Sciatic nerve (tissue), 2 donors: Measurements from ENCODE around the gene PPM1H. TPM values are rescaled to one million over a fixed set of nuclear protein-coding genes. Genes with fewer than 3 reads are reported as not detected.
A peak's percentile ranks its signal among the peaks of the same experiment; 100 is the strongest.
"Not testable (repeated sequence)": the region's sequence is repeated elsewhere in the genome, so short reads cannot be mapped to it uniquely, and the experiment has no call there.

Experiments used
- ATAC-seq: fragments of 200-7000 bp; cut with Tn5 transposase; one replicate; pipeline ENCODE4 v1.9.1; 2020; ENCODE audit warnings: mild to moderate bottlenecking, moderate library complexity
- DNase-seq: peaks from one replicate; pipeline ENCODE4 v3.0.0-alpha.2; 2020; ENCODE audit warnings: low spot score
- intact Hi-C: fragments of 100-400 bp; cut with DNase I; formaldehyde crosslinking; loops from one replicate; pipeline ENCODE4 v1.14.2; 2022
- total RNA-seq: library from RNA; stranded (reverse); fragmentation: NEBNext Ultra II Directional; extraction: Animal tissue kit (Norgen Biotek cat#: 25700); gene quantifications from one replicate; pipeline ENCODE4 v1.2.1, GENCODE V29; 2021
- donor health status: DM: no; HTN: no; CAD: no.
- donor health status: DM: no; HTN: no; CAD: no.

The PPM1H gene, protein sequence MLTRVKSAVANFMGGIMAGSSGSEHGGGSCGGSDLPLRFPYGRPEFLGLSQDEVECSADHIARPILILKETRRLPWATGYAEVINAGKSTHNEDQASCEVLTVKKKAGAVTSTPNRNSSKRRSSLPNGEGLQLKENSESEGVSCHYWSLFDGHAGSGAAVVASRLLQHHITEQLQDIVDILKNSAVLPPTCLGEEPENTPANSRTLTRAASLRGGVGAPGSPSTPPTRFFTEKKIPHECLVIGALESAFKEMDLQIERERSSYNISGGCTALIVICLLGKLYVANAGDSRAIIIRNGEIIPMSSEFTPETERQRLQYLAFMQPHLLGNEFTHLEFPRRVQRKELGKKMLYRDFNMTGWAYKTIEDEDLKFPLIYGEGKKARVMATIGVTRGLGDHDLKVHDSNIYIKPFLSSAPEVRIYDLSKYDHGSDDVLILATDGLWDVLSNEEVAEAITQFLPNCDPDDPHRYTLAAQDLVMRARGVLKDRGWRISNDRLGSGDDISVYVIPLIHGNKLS
- 12.3 TPM for total RNA-seq

DNA sequence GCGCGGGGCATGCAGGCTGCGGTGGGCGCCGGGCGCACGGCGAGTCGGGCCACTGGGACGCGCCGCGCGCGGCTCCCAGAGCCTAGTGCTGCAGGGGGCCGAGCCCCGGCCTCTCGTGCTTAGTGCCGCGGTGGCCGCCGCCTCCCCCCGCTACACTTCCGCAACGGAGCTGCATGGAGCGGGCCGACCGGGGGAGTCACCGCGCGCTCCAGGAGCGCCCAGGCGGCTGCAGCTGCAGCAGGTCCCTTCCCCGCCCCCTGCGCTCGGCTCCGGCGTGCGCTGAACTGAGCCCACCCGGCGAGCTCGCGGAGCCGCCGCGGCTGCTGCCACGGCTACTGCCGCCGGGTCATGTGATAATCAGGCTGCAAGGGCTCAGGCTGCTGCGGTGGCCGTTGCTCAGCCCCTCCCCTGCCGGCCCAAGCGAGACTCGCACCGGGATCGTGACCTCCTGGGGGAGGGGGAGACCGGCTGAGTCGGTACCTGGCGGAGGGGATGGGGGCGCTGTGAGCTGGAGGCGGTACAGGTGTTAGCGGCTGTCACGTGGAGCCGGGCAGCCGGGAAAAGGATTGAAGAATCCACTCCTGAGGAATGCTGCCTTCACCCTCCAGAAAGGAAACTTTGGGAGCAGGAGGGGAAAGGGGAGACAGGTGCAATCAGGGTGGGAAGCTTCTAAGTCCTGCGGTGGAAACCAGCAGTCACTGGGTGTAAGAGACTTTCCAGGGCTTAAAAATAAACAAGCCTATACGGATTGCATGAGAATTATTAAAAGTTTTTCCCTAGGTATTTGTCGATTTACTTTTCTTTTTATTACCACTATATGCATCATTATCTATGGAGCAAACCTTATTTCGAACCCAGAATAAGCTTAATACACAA lies at the start of gene PPM1H:
Gene PPM1H (minus strand): TSS at position 352 of the 876 bp plus-strand sequence. CDS start 414 bp downstream, outside the sequence.
- intact Hi-C loops = no loop called here
- ATAC-seq (peak; percentile 79), DNase-seq (peak; percentile 65)

DNA sequence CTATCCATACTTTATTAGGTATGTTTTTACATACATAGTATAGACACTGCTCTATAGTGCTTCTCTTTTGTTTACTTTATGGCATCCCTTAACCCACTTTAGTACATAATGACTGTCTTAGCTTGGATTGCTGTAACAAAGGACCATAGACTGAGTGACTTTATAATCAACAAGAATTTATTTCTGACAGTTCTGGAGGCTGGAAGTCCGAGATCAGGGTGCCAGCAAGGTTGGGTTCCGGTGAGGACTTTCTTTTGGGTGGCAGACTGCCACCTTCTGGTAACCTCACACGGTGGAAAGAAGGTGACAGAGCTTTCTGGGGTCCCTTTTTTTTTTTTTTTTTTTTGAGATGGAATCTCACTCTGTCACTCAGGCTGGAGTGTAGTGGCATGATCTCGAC lies 48.6 kb upstream of the PPM1H start:
- no peak for DNase-seq
- intact Hi-C loops = no loop called here
- ATAC-seq = no peak

DNA sequence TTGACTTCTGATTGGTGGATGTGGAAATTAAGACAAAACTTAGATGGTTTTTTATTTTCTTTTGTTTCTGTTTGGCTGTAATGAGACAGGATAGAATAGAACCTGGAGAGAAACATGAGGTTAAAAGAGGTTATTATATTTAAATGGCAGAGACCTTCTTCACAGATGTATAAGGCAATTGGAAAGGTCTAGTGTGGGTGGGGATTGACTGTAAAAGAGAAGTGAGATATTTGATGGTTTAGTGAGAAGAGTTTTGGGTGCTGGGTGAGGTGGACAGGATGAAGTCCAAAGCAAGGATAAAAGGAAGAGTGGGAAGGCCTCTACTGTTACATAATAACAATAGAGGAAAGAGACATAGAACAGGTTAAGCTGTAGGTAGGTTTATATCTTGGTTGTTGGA lies 43.8 kb upstream of the PPM1H start:
- intact Hi-C loops = no loop called here
- DNase-seq (no peak), ATAC-seq (no peak)

DNA sequence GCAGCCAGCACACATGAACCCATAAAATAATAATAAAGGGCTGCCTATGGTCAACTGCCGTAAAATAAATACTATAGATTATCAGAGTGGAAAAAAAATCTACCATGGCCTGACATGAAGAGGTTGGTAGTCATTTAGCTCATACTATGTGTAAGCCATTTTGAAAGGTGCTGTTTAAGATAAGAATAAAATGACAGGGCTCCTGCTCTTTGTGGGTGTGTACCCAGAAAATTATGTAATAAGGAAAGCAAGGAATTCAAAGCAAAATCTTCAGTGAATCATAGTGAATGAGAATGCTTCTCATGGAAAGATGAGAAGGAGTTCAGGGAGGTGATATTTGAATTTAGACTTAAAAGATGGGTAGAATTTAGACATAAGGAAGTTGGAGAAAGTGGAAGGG lies 42.9 kb upstream of the PPM1H start:
- ATAC-seq = no peak
- intact Hi-C loops = no loop called here
- no peak for DNase-seq

DNA sequence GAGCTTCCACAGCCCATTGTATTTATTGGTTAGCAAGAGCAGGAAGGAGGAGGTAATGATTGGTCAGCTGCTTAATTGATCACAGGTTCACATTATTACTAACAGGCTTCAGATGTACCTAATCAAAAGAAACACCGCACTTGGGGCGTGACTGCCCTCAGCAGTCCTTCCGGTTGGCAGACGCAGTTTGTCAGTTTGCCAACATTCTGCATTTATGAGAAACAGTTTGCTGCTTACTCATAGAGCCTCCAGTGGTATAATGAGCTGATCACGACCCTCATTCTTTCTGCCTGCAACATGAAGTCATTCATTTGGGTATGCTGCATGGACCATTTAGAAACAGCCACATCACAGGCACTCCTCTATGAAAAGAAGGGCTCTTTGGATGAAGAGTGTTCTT lies 42.5 kb upstream of the PPM1H start:
- DNase-seq (no peak), ATAC-seq (no peak)
- intact Hi-C loops = no loop called here

DNA sequence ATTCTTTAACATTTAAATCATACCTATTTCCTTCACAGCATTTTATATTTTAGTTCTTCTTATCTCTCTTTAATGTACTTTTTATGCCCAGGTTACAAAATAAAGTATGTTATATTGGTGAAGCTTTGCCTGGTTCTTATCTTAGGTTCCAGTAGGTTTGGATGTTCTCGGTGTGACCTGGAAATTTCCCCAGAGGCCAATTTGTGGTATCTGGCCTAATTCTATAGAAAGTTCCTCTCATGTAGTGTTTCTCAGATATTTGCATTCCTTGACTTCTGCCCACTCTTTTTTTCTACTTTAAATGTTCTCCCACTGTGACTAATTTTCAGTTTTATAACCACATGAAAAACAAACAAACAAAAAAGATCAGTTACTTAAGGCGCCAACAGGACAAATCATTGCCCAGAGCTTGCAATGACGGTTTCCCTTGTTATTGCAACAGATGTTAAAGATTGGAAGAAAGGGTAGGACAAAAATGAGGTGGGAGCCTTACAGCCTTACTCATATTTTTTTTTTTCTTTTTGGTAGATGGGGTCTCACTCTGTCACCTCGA lies 41.2 kb upstream of the PPM1H start:
- DNase-seq (no peak), ATAC-seq (no peak)
- intact Hi-C loops = no loop called here

DNA sequence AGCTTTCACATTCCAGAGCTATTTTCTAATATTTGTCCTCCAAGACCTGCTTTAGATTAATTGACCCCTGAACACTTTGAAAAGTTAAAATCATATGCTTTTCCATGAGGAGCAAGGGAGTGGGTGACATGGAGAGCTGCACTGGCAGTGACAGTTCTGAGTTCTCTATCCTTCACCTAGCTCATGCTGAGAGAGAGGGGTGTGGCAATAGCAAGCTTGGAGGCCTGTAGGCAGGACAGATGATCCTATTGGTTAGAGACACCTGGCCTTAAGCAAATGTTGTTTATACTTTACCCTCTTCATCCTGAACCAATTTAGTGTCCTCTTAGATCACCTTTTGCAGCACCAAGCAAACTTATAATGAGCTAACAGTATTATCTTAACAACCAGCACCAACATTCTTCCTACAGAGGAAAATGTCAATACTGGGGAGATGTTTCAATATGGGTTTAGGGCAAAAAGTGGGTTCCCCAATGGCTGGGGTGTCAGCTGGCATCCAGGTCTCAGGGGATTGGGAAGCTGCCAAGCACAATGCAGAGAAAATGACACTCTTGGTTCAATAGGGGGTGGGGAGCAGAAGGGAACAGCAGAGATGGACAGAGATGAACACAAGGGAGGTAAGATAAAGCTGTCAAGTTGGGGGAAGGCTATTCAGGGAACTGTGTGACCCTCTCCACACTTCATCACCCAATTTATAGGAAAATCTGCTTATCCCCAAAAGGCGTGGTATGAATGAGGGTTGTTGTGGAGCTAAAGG lies 37.0 kb upstream of the PPM1H start:
- no peak for ATAC-seq
- intact Hi-C loops = no loop called here
- DNase-seq = no peak

DNA sequence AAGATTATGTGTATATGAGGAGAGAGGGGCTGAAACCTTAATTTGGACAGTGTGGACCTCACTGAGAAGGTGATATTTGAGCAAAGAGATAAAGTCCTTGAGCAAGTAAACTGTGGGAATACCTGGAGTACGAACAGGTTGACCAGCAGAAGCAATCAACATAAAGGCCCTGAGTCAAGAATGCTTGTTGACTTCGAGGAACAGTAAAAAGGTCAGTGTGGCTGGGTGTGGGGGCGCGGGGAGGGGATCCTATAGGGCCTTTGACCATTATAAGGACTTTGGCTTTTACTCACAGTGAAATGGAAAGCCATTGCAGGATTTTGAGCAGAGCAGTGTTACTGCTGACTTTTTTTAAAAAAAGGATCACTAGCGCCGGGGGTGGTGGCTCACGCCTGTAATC lies 34.7 kb upstream of the PPM1H start:
- ATAC-seq = no peak
- DNase-seq = no peak
- intact Hi-C loops = no loop called here

DNA sequence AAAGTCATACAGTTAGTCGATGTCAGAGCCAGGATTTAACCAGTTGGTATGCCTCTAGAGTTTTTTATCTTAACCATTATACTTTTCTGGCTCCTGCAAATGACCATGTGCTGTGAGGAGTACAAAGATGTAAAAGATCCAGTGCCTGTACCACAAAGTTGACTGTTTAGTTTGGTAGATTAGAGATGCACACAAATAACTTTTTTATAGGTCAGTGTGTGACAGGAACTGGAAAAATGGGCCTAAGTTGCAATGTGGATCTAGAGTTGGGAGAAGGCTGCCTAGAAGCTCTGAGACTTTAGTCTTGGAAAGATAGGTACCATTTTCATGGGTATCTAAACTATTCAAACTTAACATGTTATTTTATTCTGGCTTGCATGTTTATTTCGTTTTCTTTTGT lies 32.8 kb upstream of the PPM1H start:
- intact Hi-C loops = no loop called here
- DNase-seq (no peak), ATAC-seq (no peak)

DNA sequence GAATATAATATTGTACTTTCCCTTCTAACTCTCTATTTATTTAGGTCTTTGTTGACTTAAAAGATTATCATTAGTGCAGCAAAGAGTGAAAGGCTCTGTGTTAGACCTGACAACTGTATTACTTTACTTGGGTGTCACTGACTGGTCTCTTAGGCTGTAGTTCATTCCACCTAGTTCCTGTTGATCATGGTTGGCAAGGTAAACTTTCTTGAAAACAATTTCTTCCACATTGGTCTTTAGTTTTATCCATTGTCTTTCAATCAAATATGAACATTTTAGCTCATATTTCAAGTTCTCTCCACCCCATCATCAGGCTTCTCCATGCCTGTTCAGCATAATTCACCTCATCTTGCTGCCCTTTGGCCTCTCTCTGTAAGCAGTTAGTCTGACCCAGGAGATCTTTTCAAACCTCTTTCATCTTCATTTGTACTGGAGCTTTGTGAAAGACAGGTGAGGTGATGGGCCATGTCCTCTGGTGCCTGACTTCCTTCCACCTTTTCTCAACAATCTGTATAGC lies 32.1 kb upstream of the PPM1H start:
- ATAC-seq (no peak), DNase-seq (no peak)
- intact Hi-C loops = no loop called here

DNA sequence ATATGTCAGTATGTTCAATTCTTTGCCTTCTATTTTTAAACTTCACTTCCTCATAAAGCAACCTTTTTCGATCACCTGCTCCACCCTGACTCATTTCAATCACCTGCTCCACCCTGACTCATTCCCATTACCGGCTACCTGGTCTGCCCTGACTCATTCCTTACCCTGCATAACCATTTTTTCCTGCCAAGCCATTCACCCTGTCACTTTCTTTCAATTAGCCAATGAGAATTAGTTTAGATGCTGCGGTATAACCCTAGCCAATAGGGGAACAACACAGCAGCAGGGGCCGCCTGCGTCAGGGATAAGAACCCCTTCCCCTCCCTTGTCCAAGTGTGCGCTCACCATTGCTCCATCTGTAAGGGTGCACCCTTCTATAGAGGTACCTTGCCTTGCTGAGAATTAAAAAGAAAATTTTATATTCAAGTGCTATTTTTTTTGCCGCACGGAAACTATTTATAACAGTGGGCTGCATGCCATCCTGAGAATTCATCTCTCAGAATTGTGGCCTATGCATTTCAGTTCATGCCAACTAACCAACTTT lies 31.6 kb upstream of the PPM1H start:
- ATAC-seq = not testable (repeated sequence)

DNA sequence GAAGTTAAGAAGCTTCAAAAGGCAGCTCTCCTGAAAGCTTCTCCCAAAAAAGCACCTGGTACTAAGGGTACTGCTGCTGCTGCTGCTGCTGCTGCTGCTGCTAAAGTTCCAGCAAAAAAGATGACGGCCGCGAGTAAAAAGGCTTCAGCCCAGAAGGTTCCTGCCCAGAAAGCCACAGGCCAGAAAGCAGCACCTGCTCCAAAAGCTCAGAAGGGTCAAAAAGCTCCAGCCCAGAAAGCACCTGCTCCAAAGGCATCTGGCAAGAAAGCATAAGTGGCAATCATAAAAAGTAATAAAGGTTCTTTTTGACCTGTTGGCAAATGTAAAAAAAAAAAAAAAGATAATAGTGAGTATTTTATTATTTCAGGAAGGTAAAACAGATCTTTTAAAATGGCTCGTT lies 30.8 kb upstream of the PPM1H start:
- ATAC-seq, intact Hi-C loops: not testable (repeated sequence)

More for the DNA sequence above, 31.6 kb upstream of the PPM1H start:
- intact Hi-C loops, DNase-seq: not testable (repeated sequence)

DNA sequence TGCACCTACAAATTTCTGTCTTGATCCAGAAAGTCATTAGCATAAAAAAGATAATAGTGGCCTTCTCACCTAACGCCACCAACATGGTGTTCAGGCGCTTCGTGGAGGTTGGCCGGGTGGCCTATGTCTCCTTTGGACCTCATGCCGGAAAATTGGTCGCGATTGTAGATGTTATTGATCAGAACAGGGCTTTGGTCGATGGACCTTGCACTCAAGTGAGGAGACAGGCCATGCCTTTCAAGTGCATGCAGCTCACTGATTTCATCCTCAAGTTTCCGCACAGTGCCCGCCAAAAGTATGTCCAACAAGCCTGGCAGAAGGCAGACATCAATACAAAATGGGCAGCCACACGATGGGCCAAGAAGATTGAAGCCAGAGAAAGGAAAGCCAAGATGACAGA lies 30.3 kb upstream of the PPM1H start:
- intact Hi-C loops, ATAC-seq, DNase-seq: not testable (repeated sequence)

More for the DNA sequence above, 30.8 kb upstream of the PPM1H start:
- DNase-seq = not testable (repeated sequence)

DNA sequence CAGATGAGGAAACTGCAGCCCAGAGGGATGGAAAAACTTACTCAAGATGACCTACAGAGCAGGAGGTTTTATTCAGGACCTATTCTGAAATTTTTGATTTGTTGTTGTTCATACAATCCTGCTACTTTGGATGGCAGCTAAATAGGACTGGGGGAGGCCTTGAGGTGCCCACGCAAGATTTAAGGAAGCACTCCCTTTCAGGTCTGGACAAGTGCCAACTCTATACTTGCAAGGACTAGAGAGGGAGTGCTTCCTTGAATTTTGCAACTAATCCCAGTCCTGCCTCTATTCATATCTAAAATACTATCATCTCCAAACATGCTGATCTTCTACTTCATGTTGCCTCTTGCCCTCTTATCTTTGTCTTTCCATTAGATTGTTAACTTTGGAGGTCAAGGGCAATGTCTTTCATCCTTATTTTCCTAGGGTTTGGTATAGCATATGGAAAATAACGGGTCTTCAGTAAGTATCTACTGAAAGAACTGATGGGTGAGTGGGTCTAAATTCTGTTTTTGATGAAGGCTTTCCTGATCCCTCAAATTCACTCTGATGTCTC lies 28.6 kb upstream of the PPM1H start:
- no peak for ATAC-seq
- intact Hi-C loops = no loop called here
- no peak for DNase-seq

DNA sequence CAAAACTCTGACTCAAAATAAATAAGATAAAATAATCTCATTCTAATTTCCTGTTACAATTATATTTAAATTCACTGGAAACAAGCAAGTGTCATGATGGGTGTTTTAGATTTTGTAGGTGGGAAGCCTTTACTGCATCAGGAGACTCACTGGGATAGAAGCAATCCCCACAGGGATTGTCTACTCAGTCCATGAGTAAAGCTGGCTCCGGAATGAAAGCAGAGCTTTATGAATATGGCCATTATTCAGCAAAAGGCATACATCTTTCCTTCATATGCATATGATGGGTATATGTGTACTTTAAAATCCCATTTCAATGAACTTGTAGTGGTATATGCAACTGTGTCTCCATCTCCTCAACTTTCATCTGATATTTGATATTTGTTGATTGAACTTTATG lies 25.4 kb upstream of the PPM1H start:
- intact Hi-C loops = no loop called here
- DNase-seq = no peak
- no peak for ATAC-seq

DNA sequence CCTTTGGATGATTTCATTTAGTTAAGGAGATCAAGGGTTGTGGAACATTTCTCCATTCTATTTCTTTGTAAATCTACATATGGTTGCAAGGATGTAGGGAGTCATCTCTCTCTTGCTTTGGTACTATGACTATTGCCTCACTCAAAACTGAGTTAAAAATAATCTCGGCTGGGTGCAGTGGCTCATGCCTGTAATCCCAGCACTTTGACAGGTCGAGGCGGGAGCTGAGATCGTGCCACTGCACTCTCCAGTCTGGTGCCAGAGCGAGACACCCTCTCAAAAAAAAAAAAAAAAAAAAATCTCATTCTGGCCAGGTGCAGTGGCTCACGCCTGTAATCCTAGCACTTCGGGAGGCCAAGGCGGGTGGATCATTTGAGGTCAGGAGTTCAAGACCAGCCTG lies 24.8 kb upstream of the PPM1H start:
- no peak for DNase-seq
- no peak for ATAC-seq
- intact Hi-C loops = no loop called here

DNA sequence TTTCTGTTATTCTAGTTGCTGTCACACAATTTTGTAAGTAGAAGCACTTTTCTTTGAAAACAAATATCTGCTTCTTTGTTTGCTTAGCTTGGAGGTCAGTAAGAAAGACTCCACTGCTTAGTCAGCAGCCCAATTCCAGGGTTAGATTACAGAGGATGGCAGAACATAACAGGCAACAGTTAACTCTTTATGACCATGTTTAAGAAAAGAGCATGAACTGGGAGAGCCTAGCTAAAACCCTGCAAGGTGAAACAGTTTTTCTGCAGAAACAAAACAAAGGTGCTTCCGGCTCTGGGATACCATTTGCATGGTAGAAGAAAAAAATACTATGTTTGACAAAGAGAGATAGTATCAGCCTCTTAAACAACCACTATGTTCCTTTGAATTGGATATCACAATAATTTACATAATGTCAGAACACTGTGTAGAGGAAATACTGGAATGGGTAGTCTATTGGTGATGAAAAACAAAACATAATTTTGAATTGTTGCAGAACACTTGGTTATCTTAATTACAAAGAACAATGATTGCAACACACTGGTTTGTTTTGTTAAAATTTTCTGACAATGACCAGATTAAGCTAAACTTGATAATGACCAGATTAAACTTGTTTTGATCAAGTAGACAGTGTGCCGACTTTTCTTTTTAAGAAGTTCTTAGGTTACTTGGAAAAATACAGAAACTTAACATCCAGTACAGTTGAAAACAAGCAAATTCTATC lies 22.4 kb upstream of the PPM1H start:
- intact Hi-C loops = no loop called here
- no peak for DNase-seq
- no peak for ATAC-seq

DNA sequence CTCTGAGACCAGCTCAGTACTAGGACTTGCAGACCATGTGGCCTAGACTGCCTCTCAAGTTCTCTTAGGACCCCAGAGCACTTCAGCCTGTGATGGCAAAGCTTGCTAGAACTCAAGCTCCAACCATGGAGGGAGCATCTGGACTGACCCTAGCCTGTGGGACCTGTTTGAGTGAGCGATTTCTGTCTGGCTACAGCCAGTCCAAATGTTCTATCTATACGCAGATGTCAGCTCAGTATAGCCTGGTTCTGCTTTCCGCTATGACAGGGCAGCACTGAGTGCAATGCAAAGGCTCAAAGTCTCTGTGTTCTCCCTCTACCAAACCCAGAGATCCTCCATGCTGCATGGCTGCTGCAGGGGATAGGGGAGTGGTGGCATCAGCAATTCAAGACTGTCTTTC lies 20.7 kb upstream of the PPM1H start:
- ATAC-seq = no peak
- intact Hi-C loops = no loop called here

More for the DNA sequence above, 20.7 kb upstream of the PPM1H start:
- no peak for DNase-seq
